HEK293T (cell line): ENCODE results near the gene DOCK2.

Source experiments
- BHLHE40 ChIP-seq: fragments of 450-650 bp; IDR thresholded peaks from 2 replicates; pipeline ENCODE4 v1.6.1; 2016; ENCODE audit warnings: mild to moderate bottlenecking, moderate library complexity, borderline replicate concordance
- CTBP1 ChIP-seq: fragments of 450-650 bp; IDR thresholded peaks from 2 replicates; pipeline ENCODE4 v1.6.1; 2016; ENCODE audit warnings: borderline replicate concordance
- ELF4 ChIP-seq: fragments of 450-650 bp; IDR thresholded peaks from 2 replicates; pipeline ENCODE4 v1.6.1; 2017; ENCODE audit warnings: antibody characterized with exemption
- FOXA1 ChIP-seq: fragments of 450-650 bp; IDR thresholded peaks from 2 replicates; pipeline ENCODE4 v1.6.1; 2016; ENCODE audit warnings: mild to moderate bottlenecking
- FOXK2 ChIP-seq: fragments of 450-650 bp; IDR thresholded peaks from 2 replicates; pipeline ENCODE4 v1.6.1; 2016; ENCODE audit warnings: mild to moderate bottlenecking
- FOXM1 ChIP-seq: fragments of 450-650 bp; IDR thresholded peaks from 2 replicates; pipeline ENCODE4 v1.6.1; 2017; ENCODE audit warnings: mild to moderate bottlenecking, borderline replicate concordance
- HDGF ChIP-seq: fragments of 450-650 bp; IDR thresholded peaks from 2 replicates; pipeline ENCODE4 v1.6.1; 2017; ENCODE audit warnings: antibody characterized with exemption, borderline replicate concordance
- L3MBTL2 ChIP-seq: fragments of 450-650 bp; conservative IDR thresholded peaks from 2 replicates; pipeline ENCODE4 v1.6.1; 2016; ENCODE audit warnings: mild to moderate bottlenecking
- SP1 ChIP-seq: fragments of 450-650 bp; IDR thresholded peaks from 2 replicates; pipeline ENCODE4 v1.6.1; 2017
- TARDBP ChIP-seq: fragments of 450-650 bp; IDR thresholded peaks from 2 replicates; pipeline ENCODE4 v1.6.1; 2016
- ZNF384 ChIP-seq: fragments of 450-650 bp; IDR thresholded peaks from 2 replicates; pipeline ENCODE4 v1.6.1; 2016

DNA sequence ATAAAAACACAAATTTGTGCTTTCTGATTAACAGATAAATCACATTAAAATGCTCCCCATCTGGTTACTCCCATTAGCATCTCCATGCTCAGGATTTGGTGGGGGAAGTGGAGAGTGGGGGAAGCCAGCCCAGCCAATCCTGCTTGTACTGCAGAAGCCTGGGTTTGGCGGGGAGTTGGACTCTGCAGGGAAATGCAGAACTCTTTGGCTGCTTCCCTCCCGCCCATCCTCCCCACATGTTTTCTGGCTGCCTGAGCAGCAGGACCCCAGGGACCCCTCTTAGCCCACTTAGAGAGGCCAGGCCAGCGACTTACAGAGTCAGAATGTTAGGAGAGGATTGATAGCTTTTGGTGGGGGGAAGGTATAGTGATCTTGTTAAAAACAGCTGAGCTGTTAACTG is 409.2 kb downstream of the DOCK2 start:
- no peak for TF ChIP-seq FOXM1
- TF ChIP-seq L3MBTL2 = no peak
- TF ChIP-seq ZNF384 = no peak
- TF ChIP-seq FOXK2 = no peak
- TF ChIP-seq ELF4 = no peak
- no peak for TF ChIP-seq SP1
- no peak for TF ChIP-seq CTBP1
- no peak for TF ChIP-seq FOXA1
- no peak for TF ChIP-seq HDGF
- no peak for TF ChIP-seq BHLHE40
- TF ChIP-seq TARDBP = no peak
